CD4-positive, alpha-beta T cell treated with Interleukin-1 beta for 1 hour (primary cell): ENCODE data around the gene NEU2.

Source experiments
- DNase-seq, 2 donors: peaks; one replicate each; pipeline ENCODE4 v3.0.0-alpha.2; 2020 to 2022

NEU2 gene

GRCh38 chr2:233032551-233033320 lies at the start of gene NEU2:
Gene NEU2, plus strand, starts transcription at chr2:233032672. Its CDS starts 0 bp downstream, at chr2:233032672.
- no peak for DNase-seq

DNA sequence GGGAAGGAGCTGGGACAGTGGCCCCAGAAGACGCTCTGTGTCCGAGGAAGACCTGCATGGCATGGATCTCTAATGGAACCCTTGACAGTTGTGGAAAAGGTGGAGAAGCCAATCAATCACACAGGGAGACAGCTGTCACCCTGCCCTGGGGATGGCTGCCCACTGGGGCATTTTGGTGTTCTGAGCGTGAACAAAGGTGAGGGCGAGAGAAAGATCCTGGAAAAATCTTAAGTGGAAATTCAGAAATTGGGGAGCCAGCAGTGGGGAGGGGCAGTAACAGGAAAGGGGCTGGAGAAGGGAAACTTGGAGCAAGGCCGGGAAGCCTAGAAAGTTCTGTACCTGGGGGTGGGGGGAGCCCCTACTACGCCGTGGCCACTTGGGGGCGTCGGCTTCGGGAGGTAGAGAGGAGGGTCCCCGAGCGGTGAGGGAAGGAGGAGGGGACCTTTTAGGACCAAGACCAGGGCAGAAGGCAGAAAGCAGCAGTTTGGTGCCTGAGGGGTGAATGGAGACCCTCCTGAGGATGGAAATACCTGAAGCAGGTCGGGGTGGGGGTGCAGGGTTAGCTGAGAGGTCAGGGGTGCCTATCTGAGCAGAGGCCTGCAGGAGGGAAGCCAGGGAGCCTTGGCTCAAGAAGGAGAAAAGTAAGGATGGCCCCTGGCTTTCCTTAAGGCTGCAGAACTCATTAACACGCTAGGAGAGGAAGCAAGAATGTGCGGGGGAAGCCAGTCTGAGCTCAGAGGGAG lies 49.4 kb upstream of the NEU2 start:
- no peak for DNase-seq

DNA sequence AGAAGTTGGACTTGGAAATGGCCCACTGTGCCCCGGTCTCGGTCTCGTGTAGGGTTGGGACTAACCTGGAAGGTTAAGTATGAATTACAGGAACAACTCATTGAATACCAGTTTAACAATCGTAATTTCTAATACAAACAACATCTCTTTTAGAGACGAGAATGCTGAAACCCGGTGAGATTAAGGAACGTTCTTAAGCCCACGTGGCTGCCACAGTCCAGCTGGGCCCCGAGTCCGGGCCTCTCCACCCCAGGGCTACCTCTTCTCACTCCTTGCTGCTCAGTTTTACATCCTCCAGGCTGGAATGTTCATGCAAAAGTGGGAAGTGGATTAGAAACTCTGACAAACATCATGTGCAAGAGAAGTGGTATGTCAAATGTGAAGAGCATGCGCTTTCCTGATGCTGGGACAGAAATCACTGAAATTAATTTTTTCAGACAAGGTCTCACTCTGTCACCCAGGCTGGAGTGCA lies 48.8 kb upstream of the NEU2 start:
- no peak for DNase-seq

DNA sequence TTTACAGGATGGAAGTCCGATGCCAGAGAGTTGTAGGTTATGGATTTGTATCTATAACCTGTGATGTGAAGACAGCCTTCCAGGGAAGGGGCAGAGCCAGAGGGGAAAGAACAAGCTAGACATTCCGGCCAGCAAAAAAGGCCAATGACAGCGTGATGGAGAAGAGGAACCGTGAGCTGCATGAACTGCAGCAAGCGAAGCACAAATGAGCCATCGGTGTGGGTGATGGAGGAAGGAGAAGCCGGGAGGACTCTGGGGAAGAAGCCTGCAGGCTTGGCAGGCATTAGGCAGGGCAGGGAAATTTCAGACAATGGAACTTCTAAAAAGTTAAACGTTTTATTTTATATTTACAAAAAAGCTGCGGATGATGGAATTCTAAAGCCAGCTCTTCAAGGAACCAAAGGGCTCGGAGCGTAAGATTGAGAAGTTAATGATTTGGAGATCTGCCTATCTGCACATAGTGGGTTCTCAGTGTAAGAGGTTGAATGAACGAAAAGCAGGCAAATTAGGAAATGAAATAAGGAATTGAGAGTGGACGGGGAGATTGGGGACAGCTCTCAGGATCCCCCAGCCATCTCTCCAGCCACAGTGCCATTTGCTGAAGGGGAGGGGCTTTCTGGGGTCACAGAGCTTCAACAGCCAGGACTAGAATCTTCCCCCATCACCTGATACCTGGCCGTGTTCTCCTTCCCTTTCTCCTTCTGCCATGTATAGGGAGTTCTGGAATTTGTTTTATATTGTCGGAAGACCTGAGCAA lies 47.8 kb upstream of the NEU2 start:
- DNase-seq = no peak

DNA sequence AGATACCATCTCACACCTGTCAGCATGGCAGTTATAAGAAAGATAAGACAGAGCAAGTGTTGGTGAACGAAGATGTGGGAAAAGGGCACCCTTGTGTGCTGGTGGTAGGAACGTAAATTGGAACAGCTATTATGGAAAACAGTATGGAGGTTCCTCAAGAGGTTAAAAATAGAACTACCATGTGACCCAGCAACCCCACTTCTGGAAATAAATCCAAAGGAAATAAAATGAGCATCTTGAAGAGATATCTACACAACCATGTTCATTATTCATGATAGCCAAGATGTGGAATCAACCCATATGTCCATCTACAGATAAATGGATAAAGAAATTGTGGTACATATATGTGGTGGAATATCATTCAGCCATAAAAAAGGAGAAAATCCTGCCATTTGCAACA lies 46.3 kb upstream of the NEU2 start:
- no peak for DNase-seq

- DNase-seq = no peak
Measured at GRCh38 chr2:232993231-232993821, 39.1 kb upstream of the NEU2 start.

DNA sequence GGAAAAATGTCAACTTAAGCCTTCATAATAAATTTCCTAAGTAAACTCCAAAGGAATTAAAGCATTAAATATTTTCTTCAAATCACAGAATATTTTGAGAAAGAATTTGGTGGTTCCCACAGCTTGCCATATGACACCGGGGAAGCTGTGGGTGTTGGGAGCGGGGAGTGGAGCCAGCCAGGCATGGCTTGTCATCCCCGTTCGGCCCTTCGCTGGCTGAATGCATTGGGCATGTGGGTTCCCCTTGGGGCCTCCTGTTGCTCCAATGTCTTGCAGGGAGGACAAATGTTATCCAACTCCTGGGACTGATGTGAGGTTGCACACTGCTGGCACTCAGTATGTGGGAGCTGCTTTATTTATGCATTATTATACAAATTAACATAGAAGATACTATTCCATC lies 38.0 kb upstream of the NEU2 start:
- no peak for DNase-seq

DNA sequence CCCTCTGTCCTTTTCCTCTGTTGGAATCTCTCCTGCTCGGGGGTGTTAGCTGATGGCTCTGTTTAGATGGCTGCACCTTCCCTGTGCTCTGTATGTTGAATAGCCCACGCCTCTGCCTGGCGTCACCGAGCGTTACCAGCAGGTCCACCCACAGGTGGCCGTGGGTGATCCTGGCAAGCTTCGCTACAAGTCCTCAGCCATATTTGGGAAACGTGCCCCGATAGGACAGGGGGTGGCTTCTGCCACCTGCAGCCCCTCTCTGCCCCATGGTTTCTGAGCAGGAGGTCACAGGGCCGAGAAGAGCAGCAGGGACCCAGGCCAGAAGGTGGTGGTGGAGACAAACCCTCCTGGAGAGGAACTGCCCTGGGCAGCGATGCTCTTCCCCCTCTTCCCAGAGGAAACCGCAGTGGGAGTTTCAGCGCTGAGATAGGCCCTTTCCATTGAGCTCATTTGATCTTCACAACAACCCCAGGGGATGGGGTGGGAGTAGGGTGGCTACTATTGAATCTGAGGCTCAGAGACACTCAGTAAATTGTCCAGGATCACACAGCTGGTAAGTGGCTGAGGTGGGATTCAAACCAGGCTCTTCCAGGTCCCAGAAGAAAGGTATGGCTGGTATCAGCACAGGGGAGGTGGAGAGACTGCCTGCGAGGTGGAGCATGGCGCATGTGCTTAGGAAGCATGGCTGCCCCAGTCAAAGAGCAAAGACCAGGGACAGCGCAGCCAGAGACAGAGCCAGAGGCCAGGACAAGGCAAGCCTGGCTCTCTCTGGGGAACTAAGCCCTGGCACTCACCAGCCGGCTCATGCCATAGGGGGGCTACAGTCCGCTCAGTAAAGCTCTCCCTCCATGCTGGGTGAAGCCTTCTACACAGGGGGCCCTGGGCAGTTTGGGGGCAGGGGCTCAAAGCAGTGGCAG lies 34.5 kb upstream of the NEU2 start:
- no peak for DNase-seq

DNA sequence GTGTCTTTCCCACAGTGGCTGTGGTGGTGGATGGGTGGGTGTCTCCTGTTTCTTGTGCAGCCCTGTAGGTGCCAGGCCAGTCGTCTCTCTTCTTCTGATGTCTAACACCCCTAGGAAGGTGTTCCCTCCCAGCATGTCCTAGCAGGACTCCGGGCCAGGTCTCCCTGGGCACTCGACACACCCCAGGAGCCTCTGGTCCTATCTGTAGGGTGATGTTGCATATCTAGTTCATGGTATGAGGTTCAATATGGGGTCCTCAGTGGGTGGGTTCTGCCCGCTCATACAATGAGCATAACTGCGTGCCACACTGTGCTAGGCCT lies 33.8 kb upstream of the NEU2 start:
- DNase-seq = no peak

- no peak for DNase-seq
Measured at GRCh38 chr2:232999354-232999753, 33.1 kb upstream of the NEU2 start.

- DNase-seq = no peak
Measured at GRCh38 chr2:233000886-233001750, 31.4 kb upstream of the NEU2 start.

- no peak for DNase-seq
Measured at GRCh38 chr2:233002829-233003657, 29.4 kb upstream of the NEU2 start.

DNA sequence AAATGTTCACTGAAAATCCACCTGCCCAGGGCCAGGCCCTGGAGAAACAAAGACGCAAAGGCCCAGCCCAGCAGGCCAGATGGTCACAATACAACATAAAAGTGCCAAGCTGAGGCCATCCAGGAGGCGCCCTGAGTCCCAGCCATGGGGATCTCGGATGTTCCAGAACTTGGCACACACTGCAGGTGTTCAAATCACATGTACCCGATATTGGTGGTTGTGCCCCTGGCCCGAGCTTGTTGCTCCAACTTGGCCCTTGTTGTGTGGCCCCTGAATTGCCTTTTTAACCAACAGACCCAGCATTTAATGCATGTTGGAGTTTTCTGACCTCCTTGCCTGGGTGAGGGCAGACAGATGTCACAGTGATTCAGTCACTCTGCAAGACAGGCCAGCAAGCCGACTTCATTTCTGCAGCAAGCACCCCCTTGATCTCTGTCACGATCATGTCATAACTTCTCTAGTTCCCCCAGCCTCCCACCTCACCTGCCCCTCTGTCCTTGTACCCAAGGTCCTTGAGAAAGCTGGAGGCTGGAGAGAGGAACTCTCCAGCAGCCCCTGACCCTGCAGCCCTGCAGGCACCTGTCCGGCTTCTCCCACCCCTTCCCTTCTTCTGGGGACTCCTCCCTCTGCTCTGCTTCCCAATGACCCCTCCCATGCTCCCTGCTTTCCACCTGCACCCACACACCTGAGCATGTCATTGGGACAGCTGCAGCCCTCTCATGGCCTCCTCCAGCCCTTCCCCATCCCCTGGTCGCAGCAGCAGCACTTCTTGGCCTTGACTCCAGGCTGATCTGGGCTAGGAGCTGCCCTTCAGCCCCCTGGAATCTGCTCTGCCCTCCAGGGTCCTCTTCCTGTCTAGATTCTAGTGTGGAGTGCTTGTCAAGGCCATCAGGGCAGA lies 28.6 kb upstream of the NEU2 start:
- no peak for DNase-seq

GRCh38 chr2:233005096-233005495 lies 27.4 kb upstream of the NEU2 start:
- no peak for DNase-seq

DNA sequence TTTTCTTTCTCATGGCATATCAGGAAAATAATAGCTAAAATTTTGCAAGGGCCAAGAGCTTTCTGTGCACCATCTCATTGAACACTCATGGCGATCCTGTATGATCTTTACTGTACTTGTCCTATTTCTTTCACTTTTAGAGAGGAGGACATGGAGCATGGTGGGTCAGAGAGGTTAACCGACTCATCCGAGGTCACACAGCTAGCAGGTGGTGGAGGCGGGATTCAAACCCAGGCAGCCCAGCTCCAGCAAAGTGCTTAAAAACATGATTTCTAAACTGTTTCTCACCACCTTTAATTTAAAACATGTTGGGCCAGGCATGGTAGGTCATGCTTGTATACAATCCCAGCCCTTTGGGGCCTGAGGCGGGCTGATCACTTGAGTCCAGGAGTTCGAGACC lies 25.8 kb upstream of the NEU2 start:
- no peak for DNase-seq

GRCh38 chr2:233007270-233007669 lies 25.2 kb upstream of the NEU2 start:
- no peak for DNase-seq

- no peak for DNase-seq
Measured at GRCh38 chr2:233007739-233008138, 24.7 kb upstream of the NEU2 start.

DNA sequence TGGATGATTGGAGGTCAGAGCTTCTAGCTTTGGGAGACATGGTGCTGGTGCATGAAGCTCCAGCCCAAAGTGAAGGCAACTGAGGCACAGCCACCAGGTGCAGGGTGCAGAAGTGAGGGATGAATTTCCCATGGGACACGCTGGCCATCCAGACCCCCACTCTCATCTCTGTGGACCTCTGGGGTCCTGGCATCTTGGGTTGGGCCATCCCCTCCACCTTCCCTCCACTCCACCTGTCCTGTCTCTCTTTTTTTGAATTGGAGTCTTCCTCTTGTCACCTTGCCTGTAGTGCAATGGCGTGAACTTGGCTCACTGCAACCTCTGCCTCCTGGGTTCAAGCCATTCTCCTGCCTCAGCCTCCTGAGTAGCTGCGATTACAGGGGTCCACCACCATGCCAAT lies 22.8 kb upstream of the NEU2 start:
- no peak for DNase-seq
